GM12891 (cell line): ENCODE results near the gene IGF1.

Source experiments
- DNase-seq: peaks from one replicate; pipeline ENCODE4 v3.0.0; 2011; ENCODE audit warnings: low spot score; ENCODE audit not compliant: insufficient read length
- FAIRE-seq: peaks from 2 replicates; lab custom pipeline; 2011; peaks lifted over from hg19 to GRCh38; lab: Jason Lieb, UNC
- PAX5 ChIP-seq: IDR thresholded peaks from 2 replicates; pipeline ENCODE4 v1.6.1; 2011; ENCODE audit warnings: low read length, moderate library complexity, mild to moderate bottlenecking; ENCODE audit not compliant: insufficient read depth, severe bottlenecking
- POLR2A ChIP-seq: IDR thresholded peaks from 2 replicates; pipeline ENCODE4 v1.6.1; 2011; ENCODE audit warnings: low read depth, low read length, control low read depth
- POLR2AphosphoS5 ChIP-seq: IDR thresholded peaks from 2 replicates; pipeline ENCODE4 v1.6.1; 2011; ENCODE audit warnings: low read depth, low read length, control low read depth
- POU2F2 ChIP-seq: IDR thresholded peaks from 2 replicates; pipeline ENCODE4 v1.6.1; 2011; ENCODE audit warnings: low read depth, mild to moderate bottlenecking, control low read depth, low read length, moderate library complexity
- SPI1 ChIP-seq: IDR thresholded peaks from 2 replicates; pipeline ENCODE4 v1.6.1; 2011; ENCODE audit warnings: low read depth, low read length, control low read depth
- TAF1 ChIP-seq: IDR thresholded peaks from 2 replicates; pipeline ENCODE4 v1.6.1; 2011; ENCODE audit warnings: low read depth, low read length, control low read depth

The IGF1 gene

DNA sequence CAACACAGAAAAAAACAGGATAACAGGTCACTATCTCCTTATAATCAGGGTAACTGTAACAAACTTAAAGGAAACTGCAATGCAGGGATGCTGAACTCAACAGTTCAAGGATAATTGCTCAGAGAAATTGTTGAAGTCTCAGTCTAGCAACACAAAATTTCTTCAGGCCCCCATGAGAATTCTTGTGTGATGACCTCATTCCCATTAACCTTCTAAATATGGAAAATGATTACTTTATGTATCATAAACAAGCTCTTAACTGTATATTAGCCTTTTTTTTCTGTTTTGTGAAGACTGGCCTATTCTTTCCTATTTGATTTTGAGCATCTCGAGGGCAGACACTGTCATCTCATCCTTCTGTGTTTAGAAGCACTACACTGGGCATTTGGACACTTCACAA, 47.1 kb downstream of the IGF1 start:
- TF ChIP-seq PAX5 (no peak), POU2F2 (no peak), POLR2AphosphoS5 (no peak), POLR2A (no peak), TAF1 (no peak), SPI1 (no peak)
- DNase-seq, result no peak
- no peak for FAIRE-seq

DNA sequence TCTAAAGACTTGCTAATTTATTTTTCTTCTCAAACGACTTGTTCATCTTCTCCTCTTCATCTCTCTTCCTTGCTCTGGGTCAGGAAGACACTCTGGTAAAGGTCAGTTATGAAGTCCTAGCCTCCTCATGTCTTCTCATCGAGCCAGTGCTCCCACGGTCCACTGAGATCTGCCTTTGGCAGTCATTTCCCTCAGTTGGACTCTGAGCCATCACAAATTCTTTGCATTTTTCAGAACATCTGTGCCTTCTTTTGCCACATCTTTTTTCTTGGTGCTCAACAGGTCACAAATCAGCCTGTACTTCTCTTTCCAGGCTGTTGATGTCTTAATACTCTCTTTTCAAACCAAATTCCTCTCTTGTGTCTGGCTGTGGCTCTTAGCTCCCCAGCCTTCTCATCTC, 49.7 kb downstream of the IGF1 start:
- FAIRE-seq (no peak), DNase-seq (no peak)
- no peak for TF ChIP-seq TAF1
- no peak for TF ChIP-seq PAX5
- TF ChIP-seq POLR2AphosphoS5, result no peak
- TF ChIP-seq POLR2A, result no peak
- no peak for TF ChIP-seq SPI1
- TF ChIP-seq POU2F2, result no peak

DNA sequence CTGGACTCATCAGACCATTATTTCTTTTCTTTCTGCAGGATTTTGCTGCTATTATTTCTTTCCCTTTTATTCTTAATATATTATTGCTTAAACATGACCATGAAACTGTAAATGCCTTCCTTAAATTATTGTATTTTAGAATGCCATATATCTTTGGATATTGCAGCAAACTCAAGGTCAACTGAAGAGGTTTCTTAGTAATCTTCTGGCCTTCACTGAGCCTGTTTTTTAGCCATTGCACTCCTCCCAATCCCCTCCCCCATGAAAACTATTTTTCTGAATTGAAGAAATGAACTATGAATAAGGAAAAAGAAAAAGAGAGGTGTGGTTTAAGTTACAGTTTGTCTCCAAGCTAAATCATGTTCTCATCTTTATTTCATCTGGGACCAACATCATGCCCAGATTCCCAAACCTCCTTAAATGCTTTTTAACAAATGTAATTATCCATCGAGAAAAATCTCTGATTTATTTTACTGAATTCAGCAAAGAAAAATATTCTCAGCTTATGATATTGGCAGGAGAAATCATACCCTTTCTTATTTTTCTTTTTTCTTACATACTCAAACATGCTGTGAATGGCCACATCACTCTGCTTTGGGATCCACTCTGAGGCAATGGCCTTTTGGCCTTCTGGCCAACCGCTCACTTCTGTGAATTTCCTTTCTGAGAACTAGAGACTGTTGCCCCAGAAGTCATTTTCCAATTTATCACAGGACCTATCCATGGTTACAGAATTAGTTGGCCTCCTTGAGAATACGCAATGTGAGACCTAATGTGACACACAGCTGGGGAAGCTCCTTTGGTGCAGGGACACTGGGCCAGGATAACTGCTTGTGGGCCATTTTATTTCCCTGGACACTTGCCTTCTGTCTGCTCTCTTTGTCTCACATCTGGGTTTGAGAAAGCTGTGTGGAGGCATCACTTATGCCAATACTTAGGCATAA, 50.9 kb downstream of the IGF1 start:
- TF ChIP-seq POLR2AphosphoS5, result no peak
- TF ChIP-seq POU2F2, result no peak
- TF ChIP-seq POLR2A, result no peak
- no peak for TF ChIP-seq TAF1
- no peak for TF ChIP-seq SPI1
- no peak for TF ChIP-seq PAX5
- no peak for DNase-seq
- no peak for FAIRE-seq

DNA sequence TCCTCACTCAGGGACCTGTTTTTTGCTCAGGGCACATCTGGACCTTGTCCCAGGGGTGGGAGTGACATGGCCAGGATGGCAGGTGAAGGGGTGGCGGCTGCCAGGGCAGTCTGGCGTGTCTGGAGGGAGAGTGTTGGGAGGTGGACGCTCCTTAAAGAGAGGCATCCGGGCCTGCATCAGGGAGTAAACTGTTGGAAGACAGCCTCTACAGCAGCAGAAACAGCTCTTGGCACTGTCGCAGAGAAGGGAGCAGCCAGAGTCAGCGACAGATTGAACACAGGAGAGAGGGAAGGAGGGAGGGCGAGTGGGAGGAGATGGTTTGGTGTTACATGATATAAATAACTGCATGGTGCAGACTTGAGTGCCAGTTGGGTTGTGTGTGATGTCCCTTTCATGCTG, 52.8 kb downstream of the IGF1 start:
- FAIRE-seq (no peak), DNase-seq (no peak)

DNA sequence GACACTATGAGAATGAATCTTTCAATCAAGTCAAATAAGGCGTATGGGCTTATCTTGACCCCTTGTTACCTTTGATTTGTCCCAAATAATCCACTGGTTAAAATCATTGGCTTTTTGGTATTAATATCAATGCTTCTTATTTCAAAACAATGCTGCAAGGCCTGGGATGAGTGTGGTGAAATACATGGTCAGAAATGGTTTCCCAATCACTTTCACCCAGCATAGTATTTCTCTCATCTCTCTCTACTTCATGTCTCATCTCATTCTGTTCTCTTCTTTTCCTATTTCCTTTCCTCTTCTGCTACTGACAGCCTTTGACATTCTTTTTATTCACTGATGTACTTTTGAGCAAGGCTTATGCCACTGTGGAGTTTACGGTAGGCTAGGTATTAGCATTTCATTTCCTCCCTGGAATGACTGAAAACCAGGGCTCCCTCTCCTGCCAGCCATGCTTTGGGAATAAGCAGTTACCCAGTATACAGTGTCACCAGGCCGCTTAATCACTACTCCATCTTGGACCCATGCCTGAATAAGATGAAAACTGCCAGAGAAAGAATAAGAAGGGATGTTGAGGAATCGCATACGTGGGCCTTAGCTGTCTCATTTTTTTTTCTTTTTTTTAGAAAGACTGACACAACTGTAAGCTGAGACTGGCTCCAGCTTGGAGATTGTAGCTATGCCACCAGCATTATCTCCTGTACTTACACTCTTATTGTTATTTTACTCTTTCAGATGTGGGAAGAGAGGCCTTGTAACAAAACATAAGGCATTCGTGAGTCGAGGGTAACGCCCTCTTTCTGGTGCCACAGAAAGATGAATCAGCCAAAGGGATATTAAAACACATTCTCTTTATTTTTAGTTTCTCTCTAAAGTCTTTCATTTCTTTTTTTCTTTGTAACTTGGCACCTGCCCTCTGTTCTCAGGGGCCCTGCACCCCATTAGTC, 53.5 kb downstream of the IGF1 start:
- DNase-seq, result no peak
- FAIRE-seq, result no peak
- TF ChIP-seq PAX5 (no peak), SPI1 (no peak), POLR2A (no peak), POLR2AphosphoS5 (no peak), POU2F2 (no peak)

More for the DNA sequence above, 52.8 kb downstream of the IGF1 start:
- no peak for TF ChIP-seq POLR2AphosphoS5
- no peak for TF ChIP-seq TAF1
- no peak for TF ChIP-seq POLR2A

- DNase-seq (no peak), FAIRE-seq (peak; percentile 5)
- TF ChIP-seq POU2F2 (no peak), TAF1 (no peak), POLR2A (no peak), SPI1 (no peak), POLR2AphosphoS5 (no peak), PAX5 (no peak)
Observed at GRCh38 chr12:102425109-102426039, 55.0 kb downstream of the IGF1 start.

GRCh38 chr12:102423462-102423861, 56.9 kb downstream of the IGF1 start:
- DNase-seq (no peak), FAIRE-seq (no peak)
- TF ChIP-seq POLR2AphosphoS5, result no peak
- no peak for TF ChIP-seq POU2F2
- TF ChIP-seq TAF1, result no peak

GRCh38 chr12:102421802-102422583, 58.4 kb downstream of the IGF1 start:
- TF ChIP-seq SPI1 (no peak), POU2F2 (no peak), POLR2AphosphoS5 (no peak), POLR2A (no peak), TAF1 (no peak), PAX5 (no peak)
- FAIRE-seq (no peak), DNase-seq (no peak)
